Measurements from ENCODE around the gene DYRK3.

DNA sequence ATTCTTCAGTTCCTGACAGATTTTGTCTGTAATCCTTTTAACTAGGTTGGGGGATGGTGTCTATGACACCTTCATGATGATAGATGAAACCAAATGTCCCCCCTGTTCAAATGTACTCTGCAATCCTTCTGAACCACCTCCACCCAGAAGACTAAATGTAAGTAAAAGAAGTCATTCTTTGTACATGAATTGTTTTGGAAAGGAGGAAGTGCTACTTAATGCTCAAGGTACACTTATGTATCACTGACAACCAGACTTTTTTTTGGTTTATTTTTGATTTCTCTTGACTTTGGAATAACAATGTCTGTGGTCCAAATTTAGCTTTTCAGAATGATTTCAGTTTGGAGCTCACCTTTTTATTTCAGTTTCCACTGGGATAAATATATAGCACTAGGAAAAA is 2.3 kb downstream of the DYRK3 start:
- no peak for TF ChIP-seq POLR2A (IDR thresholded peaks at IDR 0.05)
- TF ChIP-seq, protein P1, sequence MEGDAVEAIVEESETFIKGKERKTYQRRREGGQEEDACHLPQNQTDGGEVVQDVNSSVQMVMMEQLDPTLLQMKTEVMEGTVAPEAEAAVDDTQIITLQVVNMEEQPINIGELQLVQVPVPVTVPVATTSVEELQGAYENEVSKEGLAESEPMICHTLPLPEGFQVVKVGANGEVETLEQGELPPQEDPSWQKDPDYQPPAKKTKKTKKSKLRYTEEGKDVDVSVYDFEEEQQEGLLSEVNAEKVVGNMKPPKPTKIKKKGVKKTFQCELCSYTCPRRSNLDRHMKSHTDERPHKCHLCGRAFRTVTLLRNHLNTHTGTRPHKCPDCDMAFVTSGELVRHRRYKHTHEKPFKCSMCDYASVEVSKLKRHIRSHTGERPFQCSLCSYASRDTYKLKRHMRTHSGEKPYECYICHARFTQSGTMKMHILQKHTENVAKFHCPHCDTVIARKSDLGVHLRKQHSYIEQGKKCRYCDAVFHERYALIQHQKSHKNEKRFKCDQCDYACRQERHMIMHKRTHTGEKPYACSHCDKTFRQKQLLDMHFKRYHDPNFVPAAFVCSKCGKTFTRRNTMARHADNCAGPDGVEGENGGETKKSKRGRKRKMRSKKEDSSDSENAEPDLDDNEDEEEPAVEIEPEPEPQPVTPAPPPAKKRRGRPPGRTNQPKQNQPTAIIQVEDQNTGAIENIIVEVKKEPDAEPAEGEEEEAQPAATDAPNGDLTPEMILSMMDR (IDR thresholded peaks at IDR 0.05), result no peak
